ENCODE measurements around the gene FRS2.

Gene FRS2

GRCh38 chr12:69466867-69467266, 3.3 kb upstream of the FRS2 start:
- DNase-seq: no peak

GRCh38 chr12:69467366-69467765, 2.8 kb upstream of the FRS2 start:
- DNase-seq: no peak

GRCh38 chr12:69468237-69469026, 1.8 kb upstream of the FRS2 start:
- no peak for DNase-seq

GRCh38 chr12:69469854-69470188, 367 bp upstream of the FRS2 start:
- no peak for DNase-seq

- no peak for DNase-seq
Measured at GRCh38 chr12:69471076-69471430, 865 bp downstream of the FRS2 start.

GRCh38 chr12:69471667-69472385, 1.6 kb downstream of the FRS2 start:
- no peak for DNase-seq

GRCh38 chr12:69473262-69473661, 3.1 kb downstream of the FRS2 start:
- no peak for DNase-seq

- no peak for DNase-seq
Measured at GRCh38 chr12:69474456-69474855, 4.3 kb downstream of the FRS2 start.

- no peak for DNase-seq
Measured at GRCh38 chr12:69475237-69475975, 5.2 kb downstream of the FRS2 start.

- no peak for DNase-seq
Measured at GRCh38 chr12:69476276-69477017, 6.3 kb downstream of the FRS2 start.

GRCh38 chr12:69479675-69480074, 9.5 kb downstream of the FRS2 start:
- no peak for DNase-seq

GRCh38 chr12:69480698-69481097, 10.5 kb downstream of the FRS2 start:
- DNase-seq: no peak

GRCh38 chr12:69481133-69481532, 10.9 kb downstream of the FRS2 start:
- no peak for DNase-seq

- DNase-seq: no peak
Measured at GRCh38 chr12:69483700-69484099, 13.5 kb downstream of the FRS2 start.

- DNase-seq: no peak
Measured at GRCh38 chr12:69484428-69484827, 14.2 kb downstream of the FRS2 start.

GRCh38 chr12:69490920-69491643, 20.9 kb downstream of the FRS2 start:
- no peak for DNase-seq

GRCh38 chr12:69492739-69493138, 22.6 kb downstream of the FRS2 start:
- no peak for DNase-seq

GRCh38 chr12:69495071-69495470, 24.9 kb downstream of the FRS2 start:
- DNase-seq: no peak

- DNase-seq: no peak
Measured at GRCh38 chr12:69497308-69498026, 27.3 kb downstream of the FRS2 start.

- no peak for DNase-seq
Measured at GRCh38 chr12:69500631-69501030, 30.4 kb downstream of the FRS2 start.

GRCh38 chr12:69501154-69501895, 31.1 kb downstream of the FRS2 start:
- DNase-seq: no peak
